HG03280 (cell line): ENCODE data around the gene CNNM4.
A peak's percentile ranks its signal among the peaks of the same experiment; 100 is the strongest.

ENCODE experiments used
- ATAC-seq: cut with Tn5 transposase; IDR thresholded peaks from one replicate; pipeline ENCODE4 v1.9.1; 2021; ENCODE audit warnings: mild to moderate bottlenecking, moderate library complexity; ENCODE audit not compliant: unreplicated experiment

CNNM4 gene

GRCh38 chr2:96757477-96757860, 3.2 kb upstream of the CNNM4 start:
- ATAC-seq = no peak

- no peak for ATAC-seq
Observed at GRCh38 chr2:96758987-96759386, 1.7 kb upstream of the CNNM4 start.

- no peak for ATAC-seq
Observed at GRCh38 chr2:96759548-96759947, 1.2 kb upstream of the CNNM4 start.

GRCh38 chr2:96760986-96761832, 507 bp downstream of the CNNM4 start:
- ATAC-seq = peak; percentile 8

- no peak for ATAC-seq
Observed at GRCh38 chr2:96762529-96763311, 2.0 kb downstream of the CNNM4 start.

GRCh38 chr2:96763511-96764252, 3.0 kb downstream of the CNNM4 start:
- ATAC-seq = no peak

GRCh38 chr2:96764253-96764637, 3.5 kb downstream of the CNNM4 start:
- ATAC-seq = no peak

- ATAC-seq = no peak
Observed at GRCh38 chr2:96767135-96767871, 6.6 kb downstream of the CNNM4 start.

GRCh38 chr2:96768083-96768561, 7.4 kb downstream of the CNNM4 start:
- no peak for ATAC-seq

GRCh38 chr2:96769814-96770213, 9.1 kb downstream of the CNNM4 start:
- no peak for ATAC-seq

- ATAC-seq = no peak
Observed at GRCh38 chr2:96770442-96771202, 9.9 kb downstream of the CNNM4 start.

- no peak for ATAC-seq
Observed at GRCh38 chr2:96771796-96772618, 11.3 kb downstream of the CNNM4 start.

GRCh38 chr2:96772903-96773671, 12.4 kb downstream of the CNNM4 start:
- no peak for ATAC-seq

GRCh38 chr2:96773922-96774321, 13.2 kb downstream of the CNNM4 start:
- no peak for ATAC-seq

GRCh38 chr2:96775160-96775559, 14.5 kb downstream of the CNNM4 start:
- ATAC-seq = no peak

GRCh38 chr2:96783388-96783787, 22.7 kb downstream of the CNNM4 start:
- no peak for ATAC-seq

GRCh38 chr2:96787411-96787810, 26.7 kb downstream of the CNNM4 start:
- ATAC-seq = no peak
